HG03039 (cell line): Measurements from ENCODE around the gene MTSS2.

ENCODE experiments used
- ATAC-seq: cut with Tn5 transposase; IDR thresholded peaks from one replicate; pipeline ENCODE4 v1.9.1; 2021; ENCODE audit warnings: mild to moderate bottlenecking, moderate library complexity; ENCODE audit not compliant: unreplicated experiment

MTSS2 gene

GRCh38 chr16:70687671-70688245 lies 1.9 kb upstream of the MTSS2 start:
- ATAC-seq, result no peak

- no peak for ATAC-seq
Observed at GRCh38 chr16:70687102-70687511, 1.3 kb upstream of the MTSS2 start.

GRCh38 chr16:70686376-70687101 lies 686 bp upstream of the MTSS2 start:
- ATAC-seq, result no peak

GRCh38 chr16:70685061-70685937 lies 554 bp downstream of the MTSS2 start:
- no peak for ATAC-seq

GRCh38 chr16:70684146-70685060 lies 1.4 kb downstream of the MTSS2 start:
- ATAC-seq, result no peak

- no peak for ATAC-seq
Observed at GRCh38 chr16:70683146-70683944, 2.5 kb downstream of the MTSS2 start.

GRCh38 chr16:70682239-70683145 lies 3.4 kb downstream of the MTSS2 start:
- ATAC-seq, result no peak

- ATAC-seq, result no peak
Observed at GRCh38 chr16:70681382-70682238, 4.2 kb downstream of the MTSS2 start.

GRCh38 chr16:70680495-70681381 lies 5.1 kb downstream of the MTSS2 start:
- ATAC-seq, result no peak

GRCh38 chr16:70679671-70680494 lies 6.0 kb downstream of the MTSS2 start:
- ATAC-seq, result no peak

- no peak for ATAC-seq
Observed at GRCh38 chr16:70678898-70679670, 6.8 kb downstream of the MTSS2 start.

GRCh38 chr16:70678121-70678897 lies 7.5 kb downstream of the MTSS2 start:
- ATAC-seq, result no peak

- ATAC-seq, result no peak
Observed at GRCh38 chr16:70677499-70678120, 8.2 kb downstream of the MTSS2 start.
